Kidney epithelial cell (primary cell): ENCODE data around the gene OPTC. TPM values are rescaled to one million over a fixed set of nuclear protein-coding genes. Genes with fewer than 3 reads are reported as not detected.

Experiments
- DNase-seq: peaks from one replicate; pipeline ENCODE4 v3.0.0-alpha.2; 2010; ENCODE audit warnings: low read depth
- H3K27me3 ChIP-seq: 2 replicates; pipeline ENCODE4 v1.6.0; 2011; ENCODE audit warnings: low read length; ENCODE audit not compliant: control insufficient read depth, insufficient read depth
- H3K36me3 ChIP-seq: 2 replicates; pipeline ENCODE4 v1.5.1; 2011; ENCODE audit warnings: low read length; ENCODE audit not compliant: control insufficient read depth, insufficient read depth
- H3K4me3 ChIP-seq: 2 replicates; pipeline ENCODE4 v1.5.1; 2011; ENCODE audit warnings: low read depth, mild to moderate bottlenecking, control low read depth, low read length
- total RNA-seq: library from RNA; depleted of rRNA; stranded (reverse); fragments of >200 nt; gene quantifications from 2 replicates; pipeline ENCODE4 v1.2.3, GENCODE V29; 2015
- TF ChIP-seq, protein P1 (sequence below): IDR thresholded peaks from 2 replicates; pipeline ENCODE4 v1.5.1; 2011; ENCODE audit warnings: mild to moderate bottlenecking, moderate library complexity, low read length, control low read depth, inconsistent platforms; ENCODE audit not compliant: insufficient read depth, poor library complexity, severe bottlenecking

The OPTC gene
- total RNA-seq, 1 donor from 2014 or later = not detected

DNA sequence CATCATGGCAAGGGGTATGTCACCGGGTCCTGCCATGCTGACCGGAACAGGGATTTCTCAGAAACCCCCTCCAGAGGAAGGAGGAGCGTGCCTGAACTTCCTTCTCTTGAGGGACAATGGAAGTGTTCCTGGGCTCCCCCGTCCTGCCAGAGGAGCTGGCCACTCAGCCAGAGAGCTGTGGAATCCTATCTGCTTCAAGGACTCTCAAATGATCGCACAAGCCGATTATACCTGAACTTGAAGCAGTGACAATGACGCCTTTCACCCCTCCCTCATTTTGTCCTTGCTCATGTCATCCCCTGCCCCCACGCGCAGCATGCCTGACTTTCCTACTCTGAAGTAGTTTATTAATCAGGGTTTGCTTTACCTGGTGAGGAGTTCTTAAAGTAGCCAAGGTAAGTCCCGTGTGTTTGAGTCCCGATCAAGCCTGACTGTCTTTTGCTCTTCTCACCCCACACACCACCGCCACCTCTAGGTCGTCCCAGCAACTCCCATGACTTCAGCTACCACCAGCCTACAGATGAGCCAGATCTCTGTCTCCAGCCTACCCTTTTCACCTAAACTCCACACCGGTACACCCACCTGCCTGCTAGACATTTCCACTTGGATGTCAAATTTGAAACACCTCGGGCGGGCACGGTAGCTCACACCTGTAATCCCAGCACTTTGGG lies 43.3 kb upstream of the OPTC start:
- TF ChIP-seq, protein P1, sequence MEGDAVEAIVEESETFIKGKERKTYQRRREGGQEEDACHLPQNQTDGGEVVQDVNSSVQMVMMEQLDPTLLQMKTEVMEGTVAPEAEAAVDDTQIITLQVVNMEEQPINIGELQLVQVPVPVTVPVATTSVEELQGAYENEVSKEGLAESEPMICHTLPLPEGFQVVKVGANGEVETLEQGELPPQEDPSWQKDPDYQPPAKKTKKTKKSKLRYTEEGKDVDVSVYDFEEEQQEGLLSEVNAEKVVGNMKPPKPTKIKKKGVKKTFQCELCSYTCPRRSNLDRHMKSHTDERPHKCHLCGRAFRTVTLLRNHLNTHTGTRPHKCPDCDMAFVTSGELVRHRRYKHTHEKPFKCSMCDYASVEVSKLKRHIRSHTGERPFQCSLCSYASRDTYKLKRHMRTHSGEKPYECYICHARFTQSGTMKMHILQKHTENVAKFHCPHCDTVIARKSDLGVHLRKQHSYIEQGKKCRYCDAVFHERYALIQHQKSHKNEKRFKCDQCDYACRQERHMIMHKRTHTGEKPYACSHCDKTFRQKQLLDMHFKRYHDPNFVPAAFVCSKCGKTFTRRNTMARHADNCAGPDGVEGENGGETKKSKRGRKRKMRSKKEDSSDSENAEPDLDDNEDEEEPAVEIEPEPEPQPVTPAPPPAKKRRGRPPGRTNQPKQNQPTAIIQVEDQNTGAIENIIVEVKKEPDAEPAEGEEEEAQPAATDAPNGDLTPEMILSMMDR = no peak
- no peak overlapping the region for H3K4me3 ChIP-seq
- H3K27me3 ChIP-seq = peaks cover 38% of the 10 kb centered on the region
- H3K36me3 ChIP-seq = no peaks in the 10 kb centered on the region
- DNase-seq = no peak

DNA sequence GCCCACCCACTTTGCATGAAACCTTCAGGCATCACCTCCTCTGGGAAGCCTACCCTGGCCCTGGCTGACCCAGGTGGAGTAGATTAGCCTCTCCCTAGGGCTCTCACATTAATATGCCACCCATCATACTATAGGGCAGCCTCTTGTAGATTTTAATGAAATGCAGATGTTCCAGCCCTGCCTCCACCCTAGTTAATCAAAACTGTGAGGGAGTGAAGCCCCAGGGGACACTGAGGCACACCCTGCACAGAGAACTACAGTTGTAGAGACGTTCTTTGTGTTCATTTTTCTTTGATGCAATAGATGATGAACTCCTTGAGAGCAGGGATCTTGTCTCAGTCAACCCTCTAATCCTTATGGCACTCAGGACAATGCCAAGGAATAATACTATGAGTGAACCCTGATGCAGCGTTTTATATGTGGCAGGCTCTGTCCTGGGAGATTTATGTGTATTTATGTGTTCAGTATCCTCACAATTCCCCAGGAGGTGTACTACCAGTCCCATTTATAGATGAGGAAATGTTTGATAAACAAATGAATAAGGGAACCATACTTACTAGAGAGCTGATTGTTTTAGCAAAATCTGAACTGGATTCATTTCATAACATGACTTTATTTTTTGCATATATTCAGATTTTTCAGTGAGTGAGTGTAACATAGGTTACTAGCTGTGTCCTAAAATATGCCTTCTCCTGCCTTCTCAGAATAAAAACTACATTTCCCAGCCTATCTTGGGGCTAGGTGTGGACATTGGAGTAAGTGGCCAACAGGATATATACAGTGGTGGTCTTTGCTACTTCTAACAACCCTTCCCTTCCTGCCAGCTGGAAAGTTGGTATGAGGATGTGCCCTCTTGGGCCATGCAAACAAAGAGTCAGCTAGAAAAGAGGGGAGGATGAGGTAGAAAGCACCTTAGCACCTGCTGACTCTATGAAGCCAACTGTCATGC lies 41.8 kb upstream of the OPTC start:
- Histone ChIP-seq H3K27me3 (peaks cover 33% of the 10 kb centered on the region), H3K36me3 (no peaks in the 10 kb centered on the region), H3K4me3 (no peak overlapping the region)
- TF ChIP-seq, protein P1 = no peak
- DNase-seq = no peak

DNA sequence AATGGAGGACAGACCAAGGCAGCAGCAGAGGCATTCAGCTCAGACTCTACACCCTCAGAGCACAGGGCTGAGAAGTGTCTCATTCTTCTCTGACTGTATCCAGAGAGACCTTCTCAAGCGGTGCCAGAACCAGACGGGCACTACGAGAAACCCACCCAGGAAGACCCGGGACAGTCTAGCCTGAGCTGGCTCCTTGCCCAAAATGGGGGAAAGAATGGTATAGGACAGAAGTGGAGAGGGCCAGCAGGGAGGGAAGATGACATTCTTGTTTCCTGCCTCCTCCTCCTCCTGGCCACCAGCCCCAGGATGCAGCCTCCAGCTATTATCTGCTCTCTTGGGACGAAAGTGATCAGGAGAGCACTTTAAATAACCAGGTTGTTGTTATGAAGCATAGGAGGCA lies 40.9 kb upstream of the OPTC start:
- H3K27me3 ChIP-seq = peaks cover 32% of the 10 kb centered on the region
- no peak for DNase-seq
- TF ChIP-seq, protein P1 = no peak
- H3K36me3 ChIP-seq = no peaks in the 10 kb centered on the region
- no peak overlapping the region for H3K4me3 ChIP-seq

GRCh38 chr1:203453616-203454015 lies 40.3 kb upstream of the OPTC start:
- DNase-seq = no peak
- Histone ChIP-seq H3K27me3 (peaks cover 28% of the 10 kb centered on the region), H3K36me3 (no peaks in the 10 kb centered on the region), H3K4me3 (no peak overlapping the region)
- TF ChIP-seq, protein P1 = no peak

- Histone ChIP-seq H3K4me3 (no peak overlapping the region), H3K27me3 (peaks cover 24% of the 10 kb centered on the region), H3K36me3 (no peaks in the 10 kb centered on the region)
- TF ChIP-seq, protein P1 = no peak
- DNase-seq = no peak
Measured at GRCh38 chr1:203454986-203455471, 38.9 kb upstream of the OPTC start.
